Mucosa of descending colon (tissue), 3 donors: ENCODE measurements around the gene MISP. TPM values are rescaled to one million over a fixed set of nuclear protein-coding genes. Genes with fewer than 3 reads are reported as not detected.
A peak's percentile ranks its signal among the peaks of the same experiment; 100 is the strongest.
"Not testable (repeated sequence)": the region's sequence is repeated elsewhere in the genome, so short reads cannot be mapped to it uniquely, and the experiment has no call there.

ENCODE experiments used
- ATAC-seq: fragments of 200-7000 bp; cut with Tn5 transposase; one replicate; pipeline ENCODE4 v1.9.1; 2020; ENCODE audit warnings: mild to moderate bottlenecking, moderate library complexity
- DNase-seq, 3 donors: peaks; one replicate each; pipeline ENCODE4 v3.0.0-alpha.2; 2020
- H3K36me3 ChIP-seq: fragments of 200-600 bp; one replicate; pipeline ENCODE4 v1.8.0; 2021; ENCODE audit warnings: low read depth, mild to moderate bottlenecking
- H3K4me1 ChIP-seq: fragments of 200-600 bp; one replicate; pipeline ENCODE4 v1.8.0; 2021; ENCODE audit warnings: low read depth, mild to moderate bottlenecking
- H3K4me3 ChIP-seq: fragments of 200-600 bp; one replicate; pipeline ENCODE4 v1.8.0; 2021; ENCODE audit warnings: mild to moderate bottlenecking
- H3K9me3 ChIP-seq: fragments of 200-600 bp; one replicate; pipeline ENCODE4 v1.8.0; 2021; ENCODE audit warnings: mild to moderate bottlenecking
- CTCF ChIP-seq: fragments of 200-600 bp; IDR thresholded peaks from one replicate; pipeline ENCODE4 v1.8.0; 2022; ENCODE audit warnings: antibody characterized with exemption, mild to moderate bottlenecking
- intact Hi-C, 2 donors: fragments of 100-400 bp; cut with DNase I in 1 of 2; cut with micrococcal nuclease in 1 of 2; formaldehyde crosslinking; loops; one replicate each; pipeline versions ENCODE4 v1.11.0 to v1.11.1; 2022; cut with DNase I, micrococcal nuclease
- total RNA-seq, 3 donors: library from RNA; stranded (reverse); fragmentation: NEBNext Ultra II Directional in 2 of 3; extraction: Animal tissue kit (Norgen Biotek cat#: 25700) in 2 of 3; gene quantifications; one replicate each; pipeline versions ENCODE4 v1.2.1 to v1.2.4, GENCODE V29; 2021 to 2023
- donor health status: DM: no; HTN: no; CAD: no; lungs with moderate emphysema.
- donor health status: DM: no; HTN: no; CAD: no.
- donor health status: DM: no; HTN: yes; CAD: no.

Gene MISP
- total RNA-seq, 3 donors from 2014 or later = 184 to 443 (median 361) TPM

- ATAC-seq (no peak), DNase-seq (no peak)
- no peak for TF ChIP-seq CTCF
- Histone ChIP-seq H3K4me3 (no peak overlapping the region), H3K9me3 (no peaks in the 10 kb centered on the region), H3K4me1 (peaks cover 20% of the 10 kb centered on the region), H3K36me3 (no peaks in the 10 kb centered on the region)
- intact Hi-C loops = loop anchor here (5.0 to 10.0 kb wide), 2 partner anchors 67 to 150 kb away; partner anchors contain the start of gene HCN2 (in 1 of the 2)
Observed at GRCh38 chr19:734716-735115, 16.2 kb upstream of the MISP start.

GRCh38 chr19:736125-736524 lies 14.8 kb upstream of the MISP start:
- no peaks in the 10 kb centered on the region for H3K9me3 ChIP-seq
- no peak overlapping the region for H3K4me3 ChIP-seq
- no peaks in the 10 kb centered on the region for H3K36me3 ChIP-seq
- TF ChIP-seq CTCF = no peak
- ATAC-seq (no peak), DNase-seq (no peak)
- peaks cover 25% of the 10 kb centered on the region for H3K4me1 ChIP-seq
- intact Hi-C loops = loop anchor here in 1 of 2 donors (10.0 kb wide), 1 partner anchor 151 kb away; the partner anchor contains the start of gene HCN2

GRCh38 chr19:737591-738093 lies 13.3 kb upstream of the MISP start:
- Histone ChIP-seq H3K9me3 (no peaks in the 10 kb centered on the region), H3K4me1 (peaks cover 35% of the 10 kb centered on the region), H3K4me3 (no peak overlapping the region), H3K36me3 (no peaks in the 10 kb centered on the region)
- DNase-seq (peak in 2 of 3 donors; percentile 66 to 80), ATAC-seq (peak; percentile 53)
- TF ChIP-seq CTCF = peak; percentile 45
- intact Hi-C loops = loop anchor here in 1 of 2 donors (10.0 kb wide), 1 partner anchor 153 kb away; the partner anchor contains the start of gene HCN2

GRCh38 chr19:738509-739128 lies 12.3 kb upstream of the MISP start:
- no peaks in the 10 kb centered on the region for H3K36me3 ChIP-seq
- peak; percentile 84 to 85 (median 85) for DNase-seq
- no peaks in the 10 kb centered on the region for H3K9me3 ChIP-seq
- H3K4me1 ChIP-seq = peaks cover 40% of the 10 kb centered on the region
- no peak for TF ChIP-seq CTCF
- no peak overlapping the region for H3K4me3 ChIP-seq
- peak; percentile 79 for ATAC-seq
- intact Hi-C loops = loop anchor here in 1 of 2 donors (10.0 kb wide), 1 partner anchor 154 kb away; the partner anchor contains the start of gene HCN2

GRCh38 chr19:739998-740715 lies 10.8 kb upstream of the MISP start:
- Histone ChIP-seq H3K4me1 (peaks cover 36% of the 10 kb centered on the region), H3K36me3 (no peaks in the 10 kb centered on the region), H3K4me3 (no peak overlapping the region), H3K9me3 (peaks cover 4% of the 10 kb centered on the region)
- DNase-seq (peak in 1 of 3 donors; percentile 62), ATAC-seq (peak; percentile 16)
- intact Hi-C loops = loop anchor here in 1 of 2 donors (10.0 kb wide), 1 partner anchor 155 kb away; the partner anchor contains the start of gene HCN2
- no peak for TF ChIP-seq CTCF

- H3K4me1 ChIP-seq = peaks cover 36% of the 10 kb centered on the region
- intact Hi-C loops = not testable (repeated sequence)
Observed at GRCh38 chr19:740816-741505, 10.0 kb upstream of the MISP start.

More at GRCh38 chr19:740816-741505, 10.0 kb upstream of the MISP start:
- not testable (repeated sequence) for ATAC-seq, H3K4me3 ChIP-seq, DNase-seq, H3K9me3 ChIP-seq, H3K36me3 ChIP-seq
